K562 (cell line): Measurements from ENCODE around the gene ANKRD33. TPM values are rescaled to one million over a fixed set of nuclear protein-coding genes. Genes with fewer than 3 reads are reported as not detected.

Experiments used
- CHD7 ChIP-seq: fragments of 200-600 bp; sonication (generic); IDR thresholded peaks from one replicate; pipeline ENCODE4 v1.6.1; 2012; ENCODE audit warnings: mild to moderate bottlenecking, low read depth, low read length, inconsistent platforms
- EP300 ChIP-seq: IDR thresholded peaks from 2 replicates; pipeline ENCODE4 v1.6.1; 2012; ENCODE audit warnings: low read length, improper control_type of control experiment
- HNRNPL ChIP-seq: fragments of 200-400 bp; formaldehyde crosslinking; IDR thresholded peaks from 2 replicates; pipeline ENCODE4 v1.6.1; 2017; ENCODE audit warnings: low read depth, mild to moderate bottlenecking, low read length
- TARDBP ChIP-seq: fragments of 450-650 bp; IDR thresholded peaks from 2 replicates; pipeline ENCODE4 v1.6.1; 2016
- ZBTB1 ChIP-seq: sonication (generic); formaldehyde crosslinking; IDR thresholded peaks from 2 replicates; pipeline ENCODE4 v1.8.1; 2023; ENCODE audit warnings: missing genetic modification reagents, low read depth, mild to moderate bottlenecking, borderline replicate concordance
- ZNF197 ChIP-seq: fragments of 200-800 bp; sonication (Bioruptor generic); IDR thresholded peaks from 2 replicates; pipeline ENCODE4 v1.6.1; 2016; ENCODE audit warnings: low read depth, missing genetic modification characterization, missing compliant biosample characterization
- polyA plus RNA-seq, 8 experiments: library from polyadenylated mRNA; depleted of rRNA in 4 of 8; stranded (reverse) in 5 of 8; unstranded in 3 of 8; fragments of >200 nt; fragmentation: Nextera tagmentation in 2 of 8; fragmentation: Illumina TruSeq in 1 of 8; extraction: Ambion mirVana in 2 of 8; extraction: Trizol in 1 of 8; gene quantifications; 2 replicates each; pipeline versions ENCODE4 v1.2.1 to v1.2.3, GENCODE V29; 2011 to 2014; ENCODE audit warnings: inconsistent platforms in 1 of 8, missing spikeins in 1 of 8
- total RNA-seq, 7 experiments: library from RNA; depleted of rRNA in 6 of 7; stranded (reverse); fragments of >200 nt in 6 of 7; fragmentation: Illumina TruSeq in 2 of 7; extraction: Trizol in 2 of 7; gene quantifications; 2 replicates each; pipeline versions ENCODE4 v1.2.1 to v1.2.3, GENCODE V29; 2011 to 2021; ENCODE audit warnings: low replicate concordance in 1 of 7

ANKRD33 gene
- total and polyA plus RNA-seq, 9 of the 15 experiments (the other 6 are each of a cell fraction or from before 2014, with no cell fraction given) = 0.04 to 0.11 (median 0.07) TPM; not detected in 4

- TF ChIP-seq CHD7 (no peak), TARDBP (no peak), ZNF197 (no peak), EP300 (no peak), HNRNPL (no peak), ZBTB1 (CRISPR knock-in tag) (no peak)
Measured at GRCh38 chr12:51838762-51839161, 49.1 kb upstream of the ANKRD33 start (continued).
